Heart left ventricle (tissue), 13 donors: Measurements from ENCODE around the gene SLC44A2.

Experiments
- POLR2A ChIP-seq, 2 donors: fragments of 450-650 bp; IDR thresholded peaks; one replicate each; pipeline ENCODE4 v1.6.1; 2017; ENCODE audit warnings: antibody characterized with exemption in 2 of 2, mild to moderate bottlenecking in 2 of 2, moderate library complexity in 2 of 2
- TF ChIP-seq, protein P1 (sequence below), 12 donors: fragments of 200-600 bp; sonication (generic) in 4 of 12; IDR thresholded peaks; one replicate each; pipeline versions ENCODE4 v1.5.0 to v1.8.0; 2018 to 2022; ENCODE audit warnings: antibody characterized with exemption in 12 of 12, mild to moderate bottlenecking in 5 of 12
- donor health status: ischemic (EF 13 %, LVEDD 7.1; RV severe dilation, severe dysfunction).
- donor health status: DM: no; HTN: yes; CAD: no.
- donor health status: DM: no; HTN: no; CAD: no.
- donor health status: ischemic (EF 25% LVEDD 6.9; RV normal size, moderate dysfunction).
- donor health status: ischemic (EF 25% LVEDD 5.7; RV mildly dilated, moderate dysfunction).
- donor health status: ischemic (EF 35%, LVEDD 5.7; RV mildly dilated, moderate dysfunction).
- donor health status: nonischemic (EF 11% LVEDD 7.7; RV severe dilation, severe dysfunction).
- donor health status: DM: yes; HTN: yes; CAD: no.
- donor health status: PGD.
- donor health status: ischemic (EF 29% LVEDD 5.4; RV normal size, mild dysfunction).
- donor health status: nonischemic (EF 23%, LVEDD 6.1; RV moderate dilation, normal function).

DNA sequence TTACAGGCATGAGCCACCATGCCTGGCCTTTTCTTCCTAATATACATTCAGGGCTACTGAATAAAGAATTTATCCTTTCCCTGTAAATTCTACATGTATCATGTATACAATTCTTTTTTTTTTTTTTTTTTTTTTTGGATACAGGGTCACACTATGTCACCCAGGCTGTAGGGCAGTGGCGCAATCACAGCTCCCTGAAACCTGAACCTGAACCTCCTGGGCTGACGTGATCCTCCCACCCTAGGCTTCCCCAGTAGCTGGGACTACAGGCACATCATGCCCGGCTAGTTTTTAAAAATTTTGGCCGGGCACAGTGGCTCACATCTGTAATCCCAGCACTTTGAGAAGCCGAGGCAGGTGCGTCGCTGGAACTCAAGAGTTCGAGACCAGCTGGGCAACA, 6.5 kb upstream of the SLC44A2 start:
- no peak for TF ChIP-seq POLR2A (IDR thresholded peaks at IDR 0.05)
- TF ChIP-seq, protein P1, sequence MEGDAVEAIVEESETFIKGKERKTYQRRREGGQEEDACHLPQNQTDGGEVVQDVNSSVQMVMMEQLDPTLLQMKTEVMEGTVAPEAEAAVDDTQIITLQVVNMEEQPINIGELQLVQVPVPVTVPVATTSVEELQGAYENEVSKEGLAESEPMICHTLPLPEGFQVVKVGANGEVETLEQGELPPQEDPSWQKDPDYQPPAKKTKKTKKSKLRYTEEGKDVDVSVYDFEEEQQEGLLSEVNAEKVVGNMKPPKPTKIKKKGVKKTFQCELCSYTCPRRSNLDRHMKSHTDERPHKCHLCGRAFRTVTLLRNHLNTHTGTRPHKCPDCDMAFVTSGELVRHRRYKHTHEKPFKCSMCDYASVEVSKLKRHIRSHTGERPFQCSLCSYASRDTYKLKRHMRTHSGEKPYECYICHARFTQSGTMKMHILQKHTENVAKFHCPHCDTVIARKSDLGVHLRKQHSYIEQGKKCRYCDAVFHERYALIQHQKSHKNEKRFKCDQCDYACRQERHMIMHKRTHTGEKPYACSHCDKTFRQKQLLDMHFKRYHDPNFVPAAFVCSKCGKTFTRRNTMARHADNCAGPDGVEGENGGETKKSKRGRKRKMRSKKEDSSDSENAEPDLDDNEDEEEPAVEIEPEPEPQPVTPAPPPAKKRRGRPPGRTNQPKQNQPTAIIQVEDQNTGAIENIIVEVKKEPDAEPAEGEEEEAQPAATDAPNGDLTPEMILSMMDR (IDR thresholded peaks at IDR 0.05): no peak
